K562 (cell line): ENCODE measurements around the gene GPX1. TPM values are rescaled to one million over a fixed set of nuclear protein-coding genes. Genes with fewer than 3 reads are reported as not detected.

Experiments used
- ATAC-seq: fragments of 200-7000 bp; cut with Tn5 transposase; 3 replicates; pipeline ENCODE4 v1.9.1; 2020; ENCODE audit warnings: moderate library complexity
- BruUV-seq: library from RNA; stranded (reverse); fragments of 400-500 nt; replicated peaks from 2 replicates; lab custom pipeline; 2021; lab: Mats Ljungman, UMichigan
- CTCF ChIA-PET: fragments of 300-600 bp; formaldehyde crosslinking; extraction: SDS; loops from one replicate; lab custom pipeline; 2021; ENCODE audit warnings: low intra/inter-chr PET ratio; lab: Yijun Ruan, JAX
- POLR2A ChIA-PET: fragments of 300-600, 350-650 bp; sonication (Branson Sonifier 250); formaldehyde crosslinking; extraction: SDS; loops from one replicate; lab custom pipeline; 2021; ENCODE audit warnings: antibody characterized with exemption, inconsistent platforms; lab: Yijun Ruan, JAX
- DNase-seq, 4 experiments: peaks; one replicate each; pipeline versions ENCODE4 v3.0.0 to v3.0.0-alpha.2; 2011 to 2018; ENCODE audit warnings: low spot score in 3 of 4, mixed read lengths in 3 of 4; ENCODE audit errors: extremely low read depth in 1 of 4
- FAIRE-seq: peaks from 2 replicates; lab custom pipeline; 2011; peaks lifted over from hg19 to GRCh38; lab: Jason Lieb, UNC
- H2AFZ ChIP-seq: 2 replicates; pipeline ENCODE4 v1.6.0; 2011; ENCODE audit warnings: low read depth, low read length, control low read depth, inconsistent platforms
- H3K27ac ChIP-seq: fragments of 200-600 bp; 3 replicates; pipeline ENCODE4 v1.8.0; 2011; ENCODE audit warnings: low read depth, mild to moderate bottlenecking, control low read depth, inconsistent platforms, low read length, moderate library complexity, mixed read lengths; ENCODE audit errors: extremely low read depth
- H3K27me3 ChIP-seq, 2 experiments: fragments of 300-600 bp in 1 of 2; 2 replicates in 1 of 2; 3 replicates in 1 of 2; pipeline versions ENCODE4 v1.6.0 to v1.8.0; 2011; ENCODE audit warnings: inconsistent platforms in 2 of 2, low read length in 2 of 2, mild to moderate bottlenecking in 1 of 2, mixed read lengths in 1 of 2, moderate library complexity in 1 of 2; ENCODE audit not compliant: control insufficient read depth in 2 of 2, insufficient read depth in 2 of 2
- H3K36me3 ChIP-seq: fragments of 300-600 bp; 3 replicates; pipeline ENCODE4 v1.8.0; 2011; ENCODE audit warnings: mild to moderate bottlenecking, low read length, inconsistent platforms; ENCODE audit not compliant: control insufficient read depth, insufficient read depth
- H3K4me1 ChIP-seq, 2 experiments: fragments of 200-600 bp in 1 of 2; replicated peaks in 1 of 2; 2 replicates in 1 of 2; 3 replicates in 1 of 2; pipeline versions ENCODE4 v1.5.1 to v1.8.0; 2011; ENCODE audit warnings: inconsistent platforms in 2 of 2, low read length in 2 of 2, mild to moderate bottlenecking in 1 of 2, mixed read lengths in 1 of 2, moderate library complexity in 1 of 2; ENCODE audit not compliant: control insufficient read depth in 2 of 2, insufficient read depth in 2 of 2
- H3K4me2 ChIP-seq: 2 replicates; pipeline ENCODE4 v1.6.1; 2011; ENCODE audit warnings: low read length, control low read depth, inconsistent platforms, mixed read lengths; ENCODE audit not compliant: insufficient read depth
- H3K4me3 ChIP-seq: fragments of 200-600 bp; sonication (generic), shearing (Covaris generic); 2 replicates; pipeline ENCODE4 v1.5.1; 2016; ENCODE audit warnings: control low read depth, inconsistent platforms
- H3K79me2 ChIP-seq: fragments of 200-600 bp; 3 replicates; pipeline ENCODE4 v1.8.0; 2011; ENCODE audit warnings: low read length, inconsistent platforms; ENCODE audit not compliant: control insufficient read depth, insufficient read depth
- H3K9ac ChIP-seq, 2 experiments: 2 replicates each; pipeline versions ENCODE4 v1.6.0 to v1.6.1; 2011; ENCODE audit warnings: low read depth in 2 of 2, low read length in 2 of 2, control low read depth in 1 of 2, inconsistent platforms in 1 of 2, mild to moderate bottlenecking in 1 of 2, mixed read lengths in 1 of 2; ENCODE audit not compliant: insufficient read depth in 1 of 2
- H3K9me1 ChIP-seq: one replicate; pipeline ENCODE4 v1.6.0; 2011; ENCODE audit warnings: inconsistent platforms, mild to moderate bottlenecking, low read length, moderate library complexity; ENCODE audit not compliant: control insufficient read depth, insufficient read depth
- H3K9me3 ChIP-seq: replicated peaks from 2 replicates; pipeline ENCODE4 v1.5.1; 2011; ENCODE audit warnings: low read depth, low read length, inconsistent platforms; ENCODE audit not compliant: control insufficient read depth, insufficient read depth
- H4K20me1 ChIP-seq: replicated peaks from 2 replicates; pipeline ENCODE4 v1.6.1; 2011; ENCODE audit warnings: low read length, inconsistent platforms, mixed read lengths; ENCODE audit not compliant: control insufficient read depth, insufficient read depth
- CBFA2T3 ChIP-seq: fragments of 450-650 bp; IDR thresholded peaks from 2 replicates; pipeline ENCODE4 v1.6.1; 2017
- CHAMP1 ChIP-seq: fragments of 450-650 bp; IDR thresholded peaks from 2 replicates; pipeline ENCODE4 v1.6.1; 2016; ENCODE audit warnings: mild to moderate bottlenecking
- PML ChIP-seq: IDR thresholded peaks from 2 replicates; pipeline ENCODE4 v1.6.1; 2012; ENCODE audit warnings: low read length, inconsistent platforms
- SRF ChIP-seq, 2 experiments: fragments of 250-450, 450-650 bp in 1 of 2; sonication (Bioruptor Pico) in 1 of 2; sonication (generic) in 1 of 2; formaldehyde crosslinking; IDR thresholded peaks; 2 replicates each; pipeline versions ENCODE4 v1.5.0 to v1.5.1; 2020 to 2022; ENCODE audit warnings: mild to moderate bottlenecking in 1 of 2, missing genetic modification reagents in 1 of 2
- ZKSCAN1 ChIP-seq: fragments of 150-350 bp; IDR thresholded peaks from 2 replicates; pipeline ENCODE4 v1.6.1; 2016; ENCODE audit warnings: low read depth, low read length
- ZNF197 ChIP-seq: fragments of 200-800 bp; sonication (Bioruptor generic); IDR thresholded peaks from 2 replicates; pipeline ENCODE4 v1.6.1; 2016; ENCODE audit warnings: low read depth, missing genetic modification characterization, missing compliant biosample characterization
- WGBS: fragments of 100-300 bp; shearing (Covaris generic); methylation state at CpG from one replicate; pipeline ENCODE4 v1.1.6; 2016; ENCODE audit warnings: low coverage, mixed read lengths; ENCODE audit not compliant: insufficient coverage; ENCODE audit errors: missing lambda C conversion rate; 5-methylcytosine and 5-hydroxymethylcytosine counted together
- in situ Hi-C: fragments of 300-500 bp; cut with MboI; formaldehyde crosslinking; loops from 4 replicates; pipeline ENCODE4 v1.15.0; 2018; ENCODE audit warnings: inconsistent platforms, mixed read lengths
- intact Hi-C: fragments of 100-400 bp; cut with micrococcal nuclease; formaldehyde crosslinking; loops from 2 replicates; pipeline ENCODE4 v1.14.2; 2022
- polyA plus RNA-seq, 8 experiments: library from polyadenylated mRNA; depleted of rRNA in 4 of 8; stranded (reverse) in 5 of 8; unstranded in 3 of 8; fragments of >200 nt; fragmentation: Nextera tagmentation in 2 of 8; fragmentation: Illumina TruSeq in 1 of 8; extraction: Ambion mirVana in 2 of 8; extraction: Trizol in 1 of 8; gene quantifications; 2 replicates each; pipeline versions ENCODE4 v1.2.1 to v1.2.3, GENCODE V29; 2011 to 2014; ENCODE audit warnings: inconsistent platforms in 1 of 8, missing spikeins in 1 of 8
- total RNA-seq, 7 experiments: library from RNA; depleted of rRNA in 6 of 7; stranded (reverse); fragments of >200 nt in 6 of 7; fragmentation: Illumina TruSeq in 2 of 7; extraction: Trizol in 2 of 7; gene quantifications; 2 replicates each; pipeline versions ENCODE4 v1.2.1 to v1.2.3, GENCODE V29; 2011 to 2021; ENCODE audit warnings: low replicate concordance in 1 of 7

GPX1 gene
- total and polyA plus RNA-seq, 9 of the 15 experiments (the other 6 are each of a cell fraction or from before 2014, with no cell fraction given), result 0.08 to 1.3 (median 0.21) TPM; not detected in 5

GRCh38 chr3:49383387-49383786 lies 25.2 kb upstream of the GPX1 start:
- ChIA-PET CTCF (no interaction called here), POLR2A (interaction anchor here (0.6 kb wide), 1 partner anchor 12 kb away, joined by 4 read pairs; no protein-coding TSS in a partner anchor)
- no peak overlapping the region for H3K4me2 ChIP-seq
- H3K9ac ChIP-seq, result no peak overlapping the region
- no peaks in the 10 kb centered on the region for H3K9me1 ChIP-seq
- H3K79me2 ChIP-seq, result peaks cover 90% of the 10 kb centered on the region
- H4K20me1 ChIP-seq, result peaks cover 16% of the 10 kb centered on the region
- no peak overlapping the region for H3K4me3 ChIP-seq
- H3K27ac ChIP-seq, result no peak overlapping the region
- H3K9me3 ChIP-seq, result no peaks in the 10 kb centered on the region
- peaks cover 4 to 15% of the 10 kb centered on the region in 2 experiments; a peak in 4 of 5 replicates for H3K4me1 ChIP-seq
- ATAC-seq (no peak), DNase-seq (no peak), FAIRE-seq (no peak)
- H3K36me3 ChIP-seq, result peaks cover 4% of the 10 kb centered on the region; the same call in 2 of the 3 replicates
- intact Hi-C loops, result loop anchor here (5.0 kb wide), 1 partner anchor 41 kb away; the partner anchor contains the start of gene USP4
- 42% methylated on average over 3 of the region's 5 CpGs for WGBS
- no peaks in the 10 kb centered on the region for H3K27me3 ChIP-seq
- in situ Hi-C loops, result no loop called here
- no TSS peak for BruUV-seq
- H2AFZ ChIP-seq, result no peak overlapping the region
- TF ChIP-seq ZNF197 (CRISPR knock-in tag) (no peak), ZKSCAN1 (no peak), SRF (CRISPR knock-in tag; IDR thresholded peaks at IDR 0.05) (no peak), CHAMP1 (no peak), PML (no peak), CBFA2T3 (no peak)
